A673 (cell line): ENCODE results near the gene KIAA1328. TPM values are rescaled to one million over a fixed set of nuclear protein-coding genes. Genes with fewer than 3 reads are reported as not detected.
"Not testable (repeated sequence)": the region's sequence is repeated elsewhere in the genome, so short reads cannot be mapped to it uniquely, and the experiment has no call there.

ENCODE experiments used
- BruUV-seq: library from RNA; stranded (reverse); fragments of 400-500 nt; replicated peaks from 2 replicates; lab custom pipeline; 2021; lab: Mats Ljungman, UMichigan
- CTCF ChIA-PET: fragments of 300-600 bp; sonication (Branson Sonifier 250); formaldehyde crosslinking; loops from one replicate; lab custom pipeline; 2022; ENCODE audit warnings: antibody characterized with exemption; lab: Charles Lee
- POLR2A ChIA-PET: fragments of 300-600 bp; sonication (Branson Sonifier 250); formaldehyde crosslinking; loops from one replicate; lab custom pipeline; 2022; ENCODE audit warnings: antibody characterized with exemption; ENCODE audit not compliant: low non-redundant PET; lab: Charles Lee
- DNase-seq: peaks from one replicate; pipeline ENCODE4 v3.0.0-alpha.2; 2015; ENCODE audit warnings: low spot score
- H3K27ac ChIP-seq: fragments of 200-600 bp; sonication (generic); 2 replicates; pipeline ENCODE4 v1.5.1; 2016; ENCODE audit warnings: mixed run types, low read depth, mild to moderate bottlenecking, mixed read lengths, antibody characterized with exemption, low read length; ENCODE audit not compliant: poor library complexity, severe bottlenecking
- H3K27me3 ChIP-seq: fragments of 200-600 bp; sonication (generic); replicated peaks from 2 replicates; pipeline ENCODE4 v1.6.1; 2017; ENCODE audit warnings: mixed run types, low read depth, mild to moderate bottlenecking, mixed read lengths, antibody characterized with exemption, low read length; ENCODE audit not compliant: insufficient read depth, poor library complexity
- H3K36me3 ChIP-seq: fragments of 200-600 bp; sonication (generic); 2 replicates; pipeline ENCODE4 v1.6.1; 2016; ENCODE audit warnings: mixed run types, mild to moderate bottlenecking, mixed read lengths, antibody characterized with exemption, low read length; ENCODE audit not compliant: insufficient read depth, poor library complexity, severe bottlenecking
- H3K4me1 ChIP-seq: fragments of 200-600 bp; sonication (generic); 2 replicates; pipeline ENCODE4 v1.6.1; 2017; ENCODE audit warnings: mixed run types, mild to moderate bottlenecking, mixed read lengths, antibody characterized with exemption, low read length; ENCODE audit not compliant: insufficient read depth, poor library complexity, severe bottlenecking
- H3K4me3 ChIP-seq: fragments of 200-600 bp; sonication (generic); 2 replicates; pipeline ENCODE4 v1.5.1; 2016; ENCODE audit warnings: low read depth, mixed run types, mild to moderate bottlenecking, mixed read lengths, low read length; ENCODE audit not compliant: poor library complexity, severe bottlenecking
- H3K9me3 ChIP-seq: fragments of 200-600 bp; sonication (generic); 2 replicates; pipeline ENCODE4 v1.6.1; 2016; ENCODE audit warnings: mixed run types, low read depth, mild to moderate bottlenecking, mixed read lengths, antibody characterized with exemption, low read length; ENCODE audit not compliant: poor library complexity, severe bottlenecking
- CTCF ChIP-seq: fragments of 300-800, 200-600 bp; sonication (generic); conservative IDR thresholded peaks from 2 replicates; pipeline ENCODE4 v1.5.1; 2017; ENCODE audit warnings: low read depth, mild to moderate bottlenecking, antibody characterized with exemption, low read length, moderate library complexity, mixed read lengths
- EZH2 ChIP-seq: fragments of 200-600 bp; sonication (generic); IDR thresholded peaks from 2 replicates; pipeline ENCODE4 v1.6.1; 2017; ENCODE audit warnings: borderline replicate concordance, low read depth, mild to moderate bottlenecking, mixed read lengths, antibody characterized with exemption, low read length; ENCODE audit not compliant: poor library complexity, severe bottlenecking
- intact Hi-C: fragments of 100-400 bp; cut with micrococcal nuclease; formaldehyde crosslinking; loops from one replicate; pipeline ENCODE4 v1.10.0; 2022; ENCODE audit not compliant: unreplicated experiment
- total RNA-seq: library from RNA; stranded (reverse); gene quantifications from 2 replicates; pipeline ENCODE4 v1.2.3, GENCODE V29; 2021

The KIAA1328 gene
- total RNA-seq, 1 experiment from 2014 or later = 6.5 TPM

DNA sequence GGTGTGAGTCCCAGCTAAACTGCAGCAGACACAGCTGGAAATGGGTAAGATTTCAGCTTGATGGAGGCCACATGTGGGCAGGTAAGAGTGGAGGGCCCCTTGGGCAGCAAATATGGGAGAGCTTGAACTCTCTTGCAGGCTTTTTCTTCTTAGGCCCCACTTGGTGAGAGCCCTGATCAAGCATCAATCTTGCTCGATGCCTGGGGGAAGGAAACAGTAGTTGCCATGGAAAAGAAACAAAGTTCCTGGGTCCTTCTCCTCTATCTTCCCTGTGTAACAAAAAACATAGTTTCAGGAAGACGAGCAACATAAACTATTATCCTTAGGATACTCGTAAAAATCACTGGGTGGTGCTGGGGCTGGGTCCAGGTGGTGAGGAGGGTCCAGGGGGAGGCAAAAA lies 42.9 kb downstream of the KIAA1328 start:
- POLR2A ChIA-PET = no interaction called here
- no peak for DNase-seq
- Histone ChIP-seq H3K27ac (no peak overlapping the region), H3K9me3 (no peaks in the 10 kb centered on the region), H3K4me1 (no peaks in the 10 kb centered on the region), H3K27me3 (no peaks in the 10 kb centered on the region), H3K36me3 (no peaks in the 10 kb centered on the region), H3K4me3 (no peak overlapping the region)
- intact Hi-C loops = no loop called here
- TF ChIP-seq EZH2 = no peak
- TF ChIP-seq CTCF = no peak
- no TSS peak for BruUV-seq
- CTCF ChIA-PET = no interaction called here

GRCh38 chr18:36872329-36872728 lies 43.4 kb downstream of the KIAA1328 start:
- Histone ChIP-seq H3K9me3 (no peaks in the 10 kb centered on the region), H3K27me3 (no peaks in the 10 kb centered on the region), H3K4me3 (no peak overlapping the region), H3K4me1 (no peaks in the 10 kb centered on the region), H3K27ac (no peak overlapping the region), H3K36me3 (no peaks in the 10 kb centered on the region)
- BruUV-seq = no TSS peak
- intact Hi-C loops = no loop called here
- no peak for DNase-seq
- ChIA-PET POLR2A (no interaction called here), CTCF (no interaction called here)
- TF ChIP-seq CTCF = no peak
- no peak for TF ChIP-seq EZH2

DNA sequence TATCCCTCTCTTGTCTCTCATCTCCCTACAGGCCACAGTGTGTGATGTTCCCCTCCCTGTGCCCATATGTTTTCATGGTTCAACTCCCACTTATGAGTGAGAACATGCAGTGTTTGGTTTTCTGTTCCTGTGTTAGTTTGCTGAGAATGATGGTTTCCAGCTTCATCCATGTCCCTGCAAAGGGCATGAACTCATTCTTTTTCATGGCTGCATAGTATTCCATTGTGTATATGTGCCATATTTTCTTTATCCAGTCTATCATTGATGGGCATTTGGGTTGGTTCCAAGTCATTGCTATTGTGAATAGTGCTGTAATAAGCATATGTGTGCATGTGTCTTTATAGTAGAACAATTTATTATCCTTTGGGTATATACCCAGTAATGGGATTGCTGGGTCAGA lies 44.9 kb downstream of the KIAA1328 start:
- BruUV-seq, CTCF ChIA-PET, POLR2A ChIA-PET: not testable (repeated sequence)

DNA sequence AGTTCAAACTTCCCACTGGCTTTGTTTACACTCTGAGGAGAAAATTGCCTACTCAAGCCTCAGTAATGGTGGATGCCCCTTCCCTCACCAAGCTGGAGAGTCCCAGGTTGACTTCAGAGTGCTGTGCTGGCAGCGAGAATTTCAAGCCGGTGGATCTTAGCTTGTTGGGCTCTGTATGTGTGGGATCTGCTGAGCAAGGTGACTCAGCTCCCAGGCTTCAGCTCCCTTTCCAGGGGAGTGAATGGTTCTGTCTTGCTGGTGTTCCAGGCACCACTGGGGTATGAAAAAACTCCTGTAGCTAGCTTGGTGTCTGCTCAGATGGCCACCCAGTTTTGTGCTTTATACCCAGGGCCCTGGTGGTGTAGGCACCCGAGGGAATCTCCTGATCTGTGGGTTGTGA lies 50.9 kb downstream of the KIAA1328 start:
- H3K9me3 ChIP-seq, H3K27ac ChIP-seq, CTCF ChIA-PET, intact Hi-C loops, BruUV-seq, H3K4me3 ChIP-seq, DNase-seq, H3K36me3 ChIP-seq, H3K27me3 ChIP-seq, POLR2A ChIA-PET, H3K4me1 ChIP-seq: not testable (repeated sequence)

More for the DNA sequence above, 44.9 kb downstream of the KIAA1328 start:
- H3K4me1 ChIP-seq, H3K27ac ChIP-seq, H3K27me3 ChIP-seq, H3K4me3 ChIP-seq, intact Hi-C loops, DNase-seq, H3K9me3 ChIP-seq, H3K36me3 ChIP-seq: not testable (repeated sequence)
